Stimulated activated CD4-positive, alpha-beta T cell treated with anti-CD3 and anti-CD28 coated beads, Interleukin-12 subunit alpha, Interleukin-12 subunit beta, amount 100 ng/mL, for 24 hours (primary cell): ENCODE data around the gene FBXO45.
"Not testable (repeated sequence)": the region's sequence is repeated elsewhere in the genome, so short reads cannot be mapped to it uniquely, and the experiment has no call there.

Experiments used
- DNase-seq, 2 experiments: peaks; one replicate each; pipeline ENCODE4 v3.0.0-alpha.2; 2020; ENCODE audit warnings: low read depth in 2 of 2

The FBXO45 gene

DNA sequence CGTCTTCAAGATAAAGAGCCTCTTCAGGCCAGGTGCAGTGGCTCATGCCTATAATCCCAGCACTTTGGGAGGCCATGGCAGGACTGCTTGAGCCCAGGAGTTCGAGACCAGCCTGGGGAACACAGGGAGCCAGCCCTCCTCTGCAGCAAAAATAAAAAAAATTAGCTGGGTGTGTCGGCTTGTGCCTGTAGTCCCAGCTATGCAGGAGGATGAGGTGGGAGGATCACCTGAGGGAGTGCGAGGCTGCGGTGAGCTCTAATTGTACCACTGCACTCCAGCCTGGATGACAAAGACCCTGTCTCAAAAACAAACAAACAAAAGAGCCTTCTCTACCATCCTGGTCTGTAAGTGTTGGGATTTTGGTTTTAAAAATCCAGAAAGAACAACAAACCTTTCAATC is 11.2 kb upstream of the FBXO45 start:
- no peak for DNase-seq

DNA sequence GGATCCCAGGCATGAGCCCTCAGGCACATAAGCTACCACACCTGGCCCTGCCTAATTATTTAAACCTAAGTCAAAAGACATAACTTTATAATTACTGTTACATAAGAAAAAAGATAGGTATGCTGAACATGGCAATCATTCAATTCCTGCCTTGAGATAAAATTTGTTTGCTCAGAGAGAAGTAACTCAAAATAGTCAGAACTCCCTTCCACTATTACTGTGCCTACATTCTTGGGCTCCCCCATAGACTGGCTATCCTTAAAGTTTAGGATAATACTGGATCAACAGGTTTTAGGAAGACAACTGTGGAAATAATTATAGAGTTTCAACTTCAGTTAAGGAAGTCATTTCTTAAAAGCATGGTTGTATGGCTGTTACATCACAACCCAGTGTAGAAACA is 10.0 kb upstream of the FBXO45 start:
- no peak for DNase-seq

DNA sequence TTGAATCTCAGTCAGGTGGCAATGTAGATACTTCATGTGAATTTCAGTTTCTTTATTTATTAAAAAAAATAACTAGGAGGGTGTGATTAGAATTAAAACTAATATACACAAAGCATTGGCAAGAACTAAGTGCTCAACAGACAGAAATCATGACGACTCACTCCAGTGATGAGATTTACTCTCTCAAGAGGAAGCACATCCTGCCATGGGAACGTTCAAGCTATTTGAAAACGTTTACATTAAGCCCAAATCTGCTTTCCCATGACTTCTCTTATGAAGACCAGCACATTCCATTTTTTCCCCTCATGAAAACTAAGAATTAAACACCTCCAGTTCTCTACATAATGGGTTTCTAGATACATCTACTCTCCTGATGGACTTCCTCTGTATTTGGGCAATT is 8.6 kb upstream of the FBXO45 start:
- DNase-seq: no peak

DNA sequence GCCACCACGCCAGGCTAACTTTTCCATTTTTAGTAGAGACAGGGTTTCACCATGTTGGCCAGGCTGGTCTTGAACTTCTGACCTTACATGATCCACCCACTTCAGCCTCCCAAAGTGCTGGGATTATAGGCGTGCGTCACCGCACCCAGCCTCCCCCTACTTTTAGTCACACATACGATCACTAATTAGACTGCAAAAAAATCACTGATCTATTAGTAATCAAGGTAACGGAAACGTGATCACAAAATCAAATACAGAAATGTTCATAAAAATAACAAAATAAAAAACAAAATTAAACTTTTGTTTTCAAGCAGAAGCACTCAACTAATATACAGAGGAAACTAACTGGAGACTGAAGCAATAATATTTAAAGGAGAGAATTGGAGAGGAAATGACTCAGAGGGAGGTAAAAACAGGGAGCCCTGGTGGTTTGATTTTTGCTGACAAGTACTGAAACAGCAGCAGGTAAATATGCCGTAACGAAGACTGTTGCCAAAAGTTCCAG is 4.7 kb upstream of the FBXO45 start:
- peak in 1 of 2 experiments; percentile 8 for DNase-seq

DNA sequence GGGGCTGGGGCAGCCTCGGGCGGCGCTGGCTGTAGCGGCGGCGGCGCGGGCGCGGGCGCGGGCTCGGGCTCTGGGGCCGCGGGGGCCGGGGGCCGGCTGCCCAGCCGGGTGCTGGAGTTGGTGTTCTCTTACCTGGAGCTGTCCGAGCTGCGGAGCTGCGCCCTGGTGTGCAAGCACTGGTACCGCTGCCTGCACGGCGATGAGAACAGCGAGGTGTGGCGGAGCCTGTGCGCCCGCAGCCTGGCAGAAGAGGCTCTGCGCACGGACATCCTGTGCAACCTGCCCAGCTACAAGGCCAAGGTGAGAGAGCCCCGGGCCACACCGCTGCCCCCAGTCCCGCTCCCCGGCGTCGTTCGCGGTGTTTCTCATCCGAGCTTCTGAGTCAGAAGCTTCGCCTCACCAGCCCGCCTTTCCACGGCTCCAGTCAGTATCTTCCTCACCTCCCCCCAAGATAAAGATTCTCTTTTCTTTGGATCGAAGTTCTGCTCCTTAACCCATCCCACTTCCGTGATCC is 600 bp downstream of the FBXO45 start:
- peak; percentile 9 to 39 for DNase-seq

DNA sequence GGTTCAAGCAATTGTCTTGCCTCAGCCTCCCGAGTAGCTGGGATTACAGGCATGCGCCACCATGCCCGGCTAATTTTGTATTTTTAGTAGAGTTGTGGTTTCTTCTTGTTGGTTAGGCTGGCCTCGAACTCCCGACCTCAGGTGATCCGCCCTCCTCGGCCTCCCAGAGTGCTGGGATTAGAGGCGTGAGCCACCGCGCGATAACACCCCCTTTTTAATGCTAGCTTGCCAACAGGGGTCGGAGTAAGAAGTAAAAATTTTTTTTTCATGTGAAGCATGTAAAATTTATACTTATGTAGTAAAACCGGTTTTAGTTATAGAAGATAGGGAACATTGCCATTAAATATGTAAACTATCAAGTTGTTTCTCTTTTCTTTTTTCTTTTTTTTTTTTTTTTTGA is 1.9 kb downstream of the FBXO45 start:
- not testable (repeated sequence) for DNase-seq

DNA sequence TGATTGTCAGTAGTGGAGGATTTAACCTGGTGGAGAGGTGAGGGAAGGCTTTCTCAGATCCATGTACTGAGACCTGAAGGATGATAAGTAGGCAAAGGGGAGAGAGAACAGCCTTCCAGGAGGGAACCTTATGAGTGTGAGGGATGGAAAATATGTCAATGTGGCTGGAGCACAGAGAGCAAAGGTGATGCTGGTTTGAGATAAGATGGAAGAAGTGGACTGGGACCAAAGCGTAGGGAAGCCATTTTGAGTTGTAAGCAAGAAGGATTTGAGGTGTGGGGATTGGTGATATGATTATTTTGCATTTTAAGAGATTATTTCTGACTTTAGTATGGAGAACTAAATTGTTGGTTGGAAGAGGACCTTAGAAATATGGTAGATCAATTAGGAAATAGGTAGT is 3.9 kb downstream of the FBXO45 start:
- DNase-seq: no peak

DNA sequence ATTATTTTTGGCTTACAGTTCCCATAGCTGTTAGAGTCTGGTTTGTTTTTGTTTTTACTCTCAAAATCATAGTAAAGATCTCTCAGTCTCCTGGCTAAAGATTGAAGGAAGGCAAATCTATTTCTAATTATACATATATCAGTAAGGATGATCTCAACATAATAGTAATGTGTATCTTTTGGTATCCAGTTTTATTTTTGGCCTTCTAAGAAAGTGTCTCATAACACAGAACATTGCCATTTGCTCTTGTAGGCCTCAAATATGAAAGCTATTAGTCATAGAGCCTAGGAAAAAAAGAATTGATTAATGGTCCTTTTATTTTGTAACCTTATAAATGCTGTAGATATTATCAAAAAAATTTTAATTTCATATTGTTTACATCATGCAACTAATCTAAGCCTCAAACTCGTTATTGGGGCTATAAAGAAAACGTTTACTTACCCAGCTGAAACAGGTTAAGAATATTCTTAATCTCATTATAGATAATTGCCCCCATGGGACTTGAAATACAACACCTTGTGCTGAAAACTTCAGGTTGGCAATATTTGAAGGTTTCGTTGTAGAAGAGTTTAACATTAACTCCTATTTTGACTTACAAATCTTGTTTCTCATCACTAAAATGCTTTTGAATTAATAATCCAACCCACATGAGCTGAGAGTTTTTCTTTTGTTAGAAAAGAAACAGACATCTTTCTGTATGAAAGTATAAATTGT is 16.7 kb downstream of the FBXO45 start:
- no peak for DNase-seq

DNA sequence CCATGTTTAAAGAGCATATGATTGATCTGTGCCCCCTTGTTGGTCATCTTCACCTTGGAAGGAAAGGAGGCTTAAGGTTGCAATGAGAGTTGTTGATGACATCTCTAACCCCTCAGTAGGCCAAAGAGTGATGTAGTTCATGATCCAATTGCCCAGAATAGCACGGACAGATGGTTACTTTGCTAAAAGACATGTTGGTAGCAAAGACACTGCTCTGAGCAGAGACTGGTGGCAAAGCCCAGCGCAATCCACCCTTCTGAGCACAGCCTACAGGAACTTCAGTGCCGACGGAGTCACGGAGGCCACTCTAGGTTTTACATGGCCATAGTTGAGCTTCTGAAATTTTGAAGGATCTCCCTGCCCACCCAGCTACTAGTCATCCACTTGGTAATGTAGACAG is 21.8 kb downstream of the FBXO45 start:
- no peak for DNase-seq

DNA sequence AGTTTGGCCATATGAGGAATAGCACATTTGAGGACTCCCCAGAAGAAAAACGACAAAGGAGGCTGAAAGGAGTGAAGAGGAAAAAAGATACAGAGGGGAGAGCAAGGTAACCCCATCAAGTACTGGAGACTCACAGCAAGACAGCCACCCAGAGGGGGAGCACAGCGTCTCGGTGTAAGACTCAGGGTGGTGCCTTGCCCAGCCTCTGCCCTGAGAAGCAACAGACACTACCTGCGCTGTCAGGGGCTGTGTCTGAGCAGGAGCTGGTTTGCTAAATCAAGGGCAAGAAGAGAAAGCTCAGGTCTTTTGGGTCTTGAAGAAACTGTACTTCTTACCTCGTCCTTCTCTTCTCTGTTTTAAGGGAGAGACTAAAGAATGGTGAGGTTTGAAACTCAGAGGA is 27.9 kb downstream of the FBXO45 start:
- DNase-seq: no peak

DNA sequence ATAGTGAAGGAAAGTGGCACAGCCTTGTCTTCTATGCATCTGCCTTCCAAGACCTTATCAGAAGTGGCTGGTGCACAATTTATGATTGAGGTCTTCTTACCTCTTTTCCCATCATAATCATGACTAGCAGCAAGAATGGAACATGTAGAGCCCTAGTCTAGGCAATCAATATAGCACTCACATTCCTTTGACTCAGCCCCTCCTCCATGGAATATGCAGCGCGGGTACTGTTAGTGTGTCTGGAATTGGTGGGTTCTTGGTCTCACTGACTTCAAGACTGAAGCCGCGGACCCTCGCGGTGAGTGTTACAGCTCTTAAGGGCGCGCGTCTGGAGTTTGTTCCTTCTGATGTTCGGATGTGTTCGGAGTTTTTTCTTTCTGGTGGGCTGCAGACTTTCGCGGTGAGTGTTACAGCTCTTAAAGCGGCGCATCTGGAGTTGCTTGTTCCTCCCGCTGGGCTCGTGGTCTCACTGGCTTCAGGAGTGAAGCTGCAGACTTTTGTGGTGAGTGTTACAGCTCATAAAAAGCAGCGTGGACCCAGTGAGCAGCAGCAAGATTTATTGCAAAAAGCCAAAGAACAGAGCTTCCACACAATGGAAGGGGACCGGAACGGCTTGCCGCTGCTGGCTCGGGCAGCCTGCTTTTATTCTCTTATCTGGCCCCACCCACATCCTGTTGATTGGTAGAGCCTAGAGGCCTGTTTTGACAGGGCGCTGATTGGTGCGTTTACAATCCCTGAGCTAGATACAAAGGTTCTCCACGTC is 29.7 kb downstream of the FBXO45 start:
- not testable (repeated sequence) for DNase-seq

DNA sequence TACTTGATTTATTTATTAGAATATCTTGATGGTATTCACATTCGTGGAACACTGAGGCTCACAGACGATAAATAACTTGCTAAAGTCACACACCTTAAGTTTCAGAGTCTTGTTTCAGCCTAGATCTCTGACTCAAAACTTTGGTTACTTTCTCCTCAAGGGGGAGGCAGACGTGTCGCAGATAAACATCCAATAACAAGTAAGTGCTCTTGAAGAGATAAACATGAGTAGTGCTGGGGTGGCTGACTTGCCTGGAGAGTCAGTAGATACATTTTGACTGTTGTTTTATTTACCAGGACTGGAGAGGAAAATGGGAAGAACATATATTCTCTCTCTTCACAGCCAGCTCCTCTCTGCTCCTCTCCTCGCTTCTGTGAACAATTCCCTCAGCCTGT is 31.3 kb downstream of the FBXO45 start:
- no peak for DNase-seq

DNA sequence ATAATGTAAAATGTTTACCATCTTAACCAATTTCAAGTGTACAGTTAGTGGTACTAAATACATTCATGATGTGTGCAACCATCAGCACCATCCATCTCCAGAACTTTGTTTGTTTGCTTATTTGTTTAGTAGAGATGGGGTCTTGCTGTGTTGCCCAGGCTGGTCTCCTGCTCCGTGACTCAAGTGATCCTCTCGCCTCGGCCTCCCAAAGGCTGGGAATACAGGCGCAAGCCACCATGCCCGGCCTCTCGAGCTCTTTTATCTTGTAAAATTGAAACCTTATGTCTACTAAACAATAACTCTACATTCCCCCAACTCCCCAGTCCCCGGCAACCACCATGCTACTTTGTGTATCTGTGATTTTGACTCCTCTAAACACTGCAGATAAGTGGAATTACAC is 31.9 kb downstream of the FBXO45 start:
- no peak for DNase-seq

DNA sequence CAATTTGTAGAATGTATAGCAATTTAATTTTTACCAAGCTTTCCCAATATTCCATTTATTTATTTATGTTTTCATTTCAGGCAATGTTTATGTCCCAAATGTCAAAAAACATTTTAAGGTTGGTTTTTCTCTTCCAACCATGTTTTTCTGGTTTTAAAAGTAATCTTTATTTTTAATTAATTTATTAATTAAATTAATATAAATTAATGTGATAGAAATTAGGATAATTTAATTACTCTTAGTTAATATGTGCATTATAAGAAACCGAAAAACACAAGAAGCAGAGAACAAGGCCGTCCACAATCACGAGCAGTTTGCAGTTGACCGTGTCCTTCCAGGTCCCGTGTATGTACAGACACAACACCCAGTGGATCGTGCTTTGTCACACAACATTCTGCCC is 34.2 kb downstream of the FBXO45 start:
- no peak for DNase-seq

DNA sequence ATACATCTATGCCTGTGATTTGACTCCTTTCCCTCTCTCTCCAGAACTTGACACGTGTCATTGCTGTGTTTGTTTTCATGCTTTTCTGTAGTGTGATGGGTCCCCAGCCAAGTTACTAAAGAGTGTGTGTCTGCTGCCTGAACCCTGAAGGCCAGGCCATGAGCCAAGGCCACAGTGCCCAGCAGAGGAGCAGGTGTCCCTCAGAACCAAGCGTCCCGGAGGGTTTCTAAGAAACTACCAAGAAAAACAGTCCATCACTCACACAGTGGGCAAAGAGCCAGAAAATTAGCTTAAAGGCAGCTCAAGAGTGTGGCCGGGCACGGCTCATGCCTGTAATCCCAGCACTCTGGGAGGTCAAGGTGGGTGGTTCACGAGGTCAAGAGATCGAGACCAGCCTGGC is 35.2 kb downstream of the FBXO45 start:
- DNase-seq: no peak

DNA sequence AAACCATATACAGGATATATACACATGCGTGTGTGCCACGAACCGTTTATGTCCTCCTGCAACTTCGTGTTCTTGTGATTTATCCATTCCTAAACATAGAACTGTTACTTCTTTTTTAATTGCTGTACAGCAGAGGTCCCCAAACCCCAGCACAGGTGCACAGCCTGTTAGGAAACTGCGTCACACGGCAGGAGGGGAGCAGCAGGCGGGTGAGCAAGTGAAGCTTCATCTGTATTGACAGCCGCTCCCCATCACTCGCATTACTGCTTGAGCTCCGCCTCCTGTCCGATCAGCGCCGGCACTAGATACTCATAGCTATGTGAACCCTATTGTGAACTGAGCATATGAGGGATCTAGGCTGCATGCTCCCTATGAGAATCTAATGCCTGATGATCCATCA is 36.1 kb downstream of the FBXO45 start:
- DNase-seq: peak in 1 of 2 experiments; percentile 13

DNA sequence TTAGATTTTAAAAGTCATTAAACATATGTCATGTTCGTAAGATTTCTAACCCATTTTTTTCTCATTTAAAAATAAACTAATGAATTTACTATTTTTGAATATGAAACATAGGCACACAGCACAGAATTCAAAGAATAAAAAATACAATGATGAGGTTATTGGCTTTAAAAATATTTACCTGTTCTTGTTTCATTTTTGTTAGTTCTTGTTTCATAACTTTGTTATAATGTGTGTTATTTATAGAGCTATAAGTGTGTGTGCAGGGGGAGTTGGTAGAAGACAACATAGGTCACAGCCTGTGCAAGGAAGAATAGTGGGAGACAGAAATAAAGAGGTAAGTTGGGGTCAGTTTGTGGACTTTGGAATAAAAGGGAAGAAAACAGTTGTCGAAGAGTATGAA is 40.2 kb downstream of the FBXO45 start:
- DNase-seq: no peak

DNA sequence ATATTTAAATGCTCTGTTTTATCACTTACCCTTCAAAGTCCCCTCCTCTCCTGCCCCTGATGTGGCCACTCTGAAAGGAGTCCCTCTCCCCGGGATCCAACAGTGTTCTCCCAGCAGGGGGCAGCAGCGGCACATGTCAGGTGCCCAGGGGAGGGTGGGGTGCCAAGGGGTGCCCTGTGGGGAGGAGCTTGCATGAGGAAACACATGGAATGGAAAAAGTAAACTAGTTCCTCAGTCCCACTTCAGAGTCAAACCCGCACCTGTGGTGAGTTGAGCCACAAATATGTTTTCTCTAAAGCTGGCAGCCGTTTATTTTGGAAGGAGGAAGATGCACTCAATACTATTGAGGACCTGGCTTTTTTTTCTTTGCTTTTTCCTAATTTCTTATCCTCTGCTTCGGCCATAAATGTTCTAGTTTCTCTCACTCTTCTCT is 40.9 kb downstream of the FBXO45 start:
- peak; percentile 87 to 95 for DNase-seq

DNA sequence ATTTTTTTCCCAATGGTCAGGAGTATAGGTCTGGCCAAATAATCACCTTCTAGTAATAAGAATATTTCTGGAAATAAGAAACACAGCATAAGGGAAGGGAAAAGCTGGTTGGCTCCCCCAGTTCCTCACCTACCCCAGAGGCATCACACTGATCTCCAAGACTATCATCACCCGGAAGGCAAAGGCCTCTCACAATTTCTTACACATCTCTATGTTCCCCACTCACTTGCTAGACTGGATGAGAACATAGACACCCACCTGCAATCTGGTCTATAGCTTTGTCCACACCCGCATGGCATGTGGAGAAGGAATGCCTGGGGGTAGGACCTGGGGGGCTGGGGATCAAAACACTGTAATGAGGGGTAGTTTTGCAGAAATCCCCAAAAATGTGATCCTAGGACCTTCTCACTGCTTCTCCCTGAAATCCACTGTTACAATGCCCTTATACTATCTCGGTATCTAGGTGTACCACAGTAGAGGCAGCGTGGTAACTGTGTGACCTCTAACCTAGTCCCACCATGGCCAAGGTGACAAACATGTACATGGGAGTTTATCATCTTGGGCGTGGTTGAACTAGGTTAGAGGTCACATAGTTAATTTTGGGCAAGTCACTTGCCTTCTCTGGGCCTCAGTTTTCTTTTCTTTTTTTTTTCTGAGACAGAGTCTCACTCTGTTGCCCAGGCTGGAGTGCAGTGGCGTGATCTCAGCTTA is 41.5 kb downstream of the FBXO45 start:
- no peak for DNase-seq

DNA sequence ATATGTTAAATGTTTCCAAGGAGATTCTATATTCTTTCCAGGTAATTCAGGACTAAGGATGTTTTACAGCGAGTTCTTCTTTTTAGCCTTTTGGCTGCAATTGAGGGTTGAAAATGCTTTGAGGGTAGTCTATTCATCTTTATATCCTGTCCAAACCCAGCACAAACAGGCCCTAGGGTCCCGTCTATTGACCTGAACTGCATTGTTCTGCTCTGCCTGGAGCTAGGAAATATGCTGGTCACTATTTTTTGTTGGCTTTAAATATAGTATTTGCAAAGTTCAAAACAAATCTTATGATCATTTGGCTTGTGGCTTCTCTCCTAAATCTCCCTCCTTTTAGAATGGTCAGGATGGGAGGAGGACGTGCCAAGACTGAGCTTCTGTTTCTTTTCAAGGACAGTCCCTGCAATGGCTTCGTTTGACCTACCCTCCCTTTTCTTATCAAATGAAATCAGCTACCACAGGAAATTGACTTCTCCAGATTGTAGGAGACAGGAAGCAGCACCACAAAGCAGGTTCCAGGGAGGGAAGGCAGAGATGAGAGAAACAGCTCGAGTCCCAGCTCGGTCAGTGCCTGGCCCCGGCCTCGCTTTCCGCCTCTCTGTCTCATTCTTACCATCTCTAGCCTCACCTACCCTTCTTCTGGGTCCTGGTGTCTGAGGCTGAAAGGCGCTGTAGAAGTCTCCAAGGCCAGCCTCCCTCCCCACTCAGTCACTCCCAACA is 43.5 kb downstream of the FBXO45 start:
- no peak for DNase-seq

DNA sequence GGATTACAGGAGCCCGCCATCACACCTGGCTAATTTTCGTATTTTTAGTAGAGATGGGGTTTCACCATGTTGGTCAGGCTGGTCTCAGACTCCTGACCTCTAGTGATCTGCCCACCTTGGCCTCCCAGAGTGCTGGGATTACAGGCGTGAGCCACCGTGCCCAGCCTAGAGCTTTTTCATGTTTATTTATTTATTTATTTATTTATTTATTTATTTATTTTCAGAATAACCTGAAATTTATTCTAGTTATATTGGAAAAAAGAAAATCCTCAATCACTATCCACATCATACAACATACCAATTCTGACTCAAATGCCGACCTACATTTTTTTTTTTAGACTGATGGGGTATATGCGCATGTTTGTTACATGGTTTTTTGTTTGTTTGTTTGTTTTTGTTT is 46.8 kb downstream of the FBXO45 start:
- not testable (repeated sequence) for DNase-seq

DNA sequence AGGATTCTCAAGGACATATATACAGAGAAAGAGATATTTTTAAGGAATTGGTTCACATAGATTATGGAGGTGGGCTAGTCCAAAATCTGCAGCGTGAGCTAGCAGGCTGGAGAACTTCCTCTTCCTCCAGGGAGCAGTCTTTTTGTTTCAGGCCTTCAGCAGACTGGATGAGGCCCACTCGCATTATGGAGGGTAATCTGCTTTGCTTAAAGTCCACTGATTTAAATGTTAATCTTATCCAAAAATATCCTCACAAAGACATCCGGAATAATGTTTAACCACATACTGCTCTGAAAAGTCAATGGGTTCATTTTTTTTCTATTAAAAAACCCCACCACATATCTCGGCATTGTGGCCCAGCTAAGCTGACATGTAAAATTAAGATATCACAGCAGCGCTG is 48.8 kb downstream of the FBXO45 start:
- no peak for DNase-seq
